Left lung (tissue), 10 donors: ENCODE measurements around the gene CHRND. TPM values are rescaled to one million over a fixed set of nuclear protein-coding genes. Genes with fewer than 3 reads are reported as not detected.

Experiments
- ATAC-seq: fragments of 200-7000 bp; cut with Tn5 transposase; one replicate; pipeline ENCODE4 v1.9.1; 2020; ENCODE audit warnings: moderate library complexity
- DNase-seq, 4 donors: peaks; one replicate each; pipeline ENCODE4 v3.0.0-alpha.2; 2013 to 2020
- H3K27ac ChIP-seq, 2 donors: fragments of 200-600 bp; sonication (generic) in 1 of 2; one replicate each; pipeline versions ENCODE4 v1.5.0 to v1.8.0; 2020 to 2021
- H3K27me3 ChIP-seq, 2 donors: fragments of 200-600 bp; sonication (generic) in 1 of 2; one replicate each; pipeline versions ENCODE4 v1.5.0 to v1.8.0; 2020 to 2021
- H3K36me3 ChIP-seq, 2 donors: fragments of 200-600 bp; sonication (generic) in 1 of 2; one replicate each; pipeline versions ENCODE4 v1.5.0 to v1.8.0; 2020 to 2021
- H3K4me1 ChIP-seq, 2 donors: fragments of 200-600 bp; one replicate each; pipeline ENCODE4 v1.8.0; 2021
- H3K4me3 ChIP-seq, 2 donors: fragments of 200-600 bp; sonication (generic) in 1 of 2; one replicate each; pipeline versions ENCODE4 v1.5.0 to v1.8.0; 2020 to 2021; ENCODE audit warnings: mild to moderate bottlenecking in 1 of 2
- H3K9me3 ChIP-seq, 2 donors: fragments of 200-600 bp; sonication (generic) in 1 of 2; one replicate each; pipeline versions ENCODE4 v1.5.0 to v1.8.0; 2020 to 2021
- intact Hi-C, 2 donors: fragments of 100-400 bp; cut with DNase I; formaldehyde crosslinking; loops; one replicate each; pipeline versions ENCODE4 v1.11.2 to v1.14.2; 2022
- polyA plus RNA-seq, 6 donors: library from polyadenylated mRNA; unstranded; fragments of 120-200 nt; gene quantifications; one replicate each; pipeline ENCODE4 v1.2.1, GENCODE V29; 2013; ENCODE audit not compliant: insufficient read length in 6 of 6
- total RNA-seq, 2 donors: library from RNA; stranded (reverse); fragmentation: NEBNext Ultra II Directional; extraction: Animal tissue kit (Norgen Biotek cat#: 25700); gene quantifications; one replicate each; pipeline ENCODE4 v1.2.1, GENCODE V29; 2021
- TF ChIP-seq, protein P1 (sequence below), 2 donors: fragments of 200-600 bp; sonication (generic) in 1 of 2; IDR thresholded peaks; one replicate each; pipeline versions ENCODE4 v1.5.0 to v1.8.0; 2021; ENCODE audit warnings: antibody characterized with exemption in 2 of 2
- donor health status: DM: no; HTN: yes; CAD: no.
- donor health status: DM: no; HTN: no; CAD: no.

CHRND gene
- total and polyA plus RNA-seq, 8 donors, result not detected

DNA sequence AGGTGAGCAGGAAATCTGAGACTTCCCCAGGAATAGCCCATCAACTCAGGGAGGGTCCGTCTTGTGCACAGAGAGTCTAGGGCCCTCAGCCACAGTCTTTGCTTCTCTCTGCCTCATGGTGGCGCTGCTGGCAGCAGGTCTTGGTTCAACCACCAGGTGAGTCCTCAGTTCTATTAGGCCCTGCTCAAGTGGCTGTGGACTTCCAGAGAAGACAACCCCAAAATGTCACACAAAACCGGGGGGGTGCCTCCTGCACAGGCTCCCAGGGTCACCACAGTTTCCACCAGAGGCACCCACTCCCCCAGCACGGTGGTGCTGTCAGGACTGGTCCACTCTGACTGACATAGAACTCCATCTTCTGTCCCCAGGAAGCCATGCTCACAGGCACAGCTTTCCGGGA, 11.1 kb downstream of the CHRND start:
- Histone ChIP-seq H3K36me3 (no peaks in the 10 kb centered on the region), H3K4me3 (no peak overlapping the region), H3K9me3 (peaks cover 0 to 6% of the 10 kb centered on the region in 2 donors), H3K4me1 (peaks cover 0 to 8% of the 10 kb centered on the region in 2 donors), H3K27ac (no peak overlapping the region), H3K27me3 (peaks cover 0 to 71% of the 10 kb centered on the region in 2 donors)
- TF ChIP-seq, protein P1, sequence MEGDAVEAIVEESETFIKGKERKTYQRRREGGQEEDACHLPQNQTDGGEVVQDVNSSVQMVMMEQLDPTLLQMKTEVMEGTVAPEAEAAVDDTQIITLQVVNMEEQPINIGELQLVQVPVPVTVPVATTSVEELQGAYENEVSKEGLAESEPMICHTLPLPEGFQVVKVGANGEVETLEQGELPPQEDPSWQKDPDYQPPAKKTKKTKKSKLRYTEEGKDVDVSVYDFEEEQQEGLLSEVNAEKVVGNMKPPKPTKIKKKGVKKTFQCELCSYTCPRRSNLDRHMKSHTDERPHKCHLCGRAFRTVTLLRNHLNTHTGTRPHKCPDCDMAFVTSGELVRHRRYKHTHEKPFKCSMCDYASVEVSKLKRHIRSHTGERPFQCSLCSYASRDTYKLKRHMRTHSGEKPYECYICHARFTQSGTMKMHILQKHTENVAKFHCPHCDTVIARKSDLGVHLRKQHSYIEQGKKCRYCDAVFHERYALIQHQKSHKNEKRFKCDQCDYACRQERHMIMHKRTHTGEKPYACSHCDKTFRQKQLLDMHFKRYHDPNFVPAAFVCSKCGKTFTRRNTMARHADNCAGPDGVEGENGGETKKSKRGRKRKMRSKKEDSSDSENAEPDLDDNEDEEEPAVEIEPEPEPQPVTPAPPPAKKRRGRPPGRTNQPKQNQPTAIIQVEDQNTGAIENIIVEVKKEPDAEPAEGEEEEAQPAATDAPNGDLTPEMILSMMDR (IDR thresholded peaks at IDR 0.05), result no peak
- intact Hi-C loops, result no loop called here
- peak; percentile 64 for ATAC-seq
- no peak for DNase-seq

DNA sequence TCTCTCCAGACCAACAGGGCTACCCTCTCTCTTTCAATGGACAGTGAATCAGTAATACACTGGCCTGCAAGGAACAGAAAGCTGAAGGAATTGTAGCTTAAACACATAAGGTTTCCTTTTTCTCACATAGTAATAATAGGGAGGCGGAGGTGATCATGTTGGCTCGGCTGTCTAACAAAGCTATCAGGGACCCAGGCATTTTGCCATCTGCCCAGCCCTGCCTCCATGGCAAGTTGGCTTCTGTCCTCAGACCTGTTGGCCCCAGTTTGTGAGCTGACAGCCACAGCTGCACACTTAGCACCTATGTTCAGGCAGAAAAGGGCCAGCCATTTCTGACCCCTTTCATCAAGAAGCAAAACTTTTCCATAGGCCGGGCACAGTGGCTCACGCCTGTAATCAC, 11.5 kb downstream of the CHRND start:
- Histone ChIP-seq H3K27ac (no peak overlapping the region), H3K4me1 (peaks cover 0 to 8% of the 10 kb centered on the region in 2 donors), H3K9me3 (peaks cover 0 to 6% of the 10 kb centered on the region in 2 donors), H3K36me3 (no peaks in the 10 kb centered on the region), H3K27me3 (peaks cover 0 to 71% of the 10 kb centered on the region in 2 donors), H3K4me3 (no peak overlapping the region)
- DNase-seq (no peak), ATAC-seq (no peak)
- TF ChIP-seq, protein P1 (IDR thresholded peaks at IDR 0.05), result no peak
- intact Hi-C loops, result no loop called here

DNA sequence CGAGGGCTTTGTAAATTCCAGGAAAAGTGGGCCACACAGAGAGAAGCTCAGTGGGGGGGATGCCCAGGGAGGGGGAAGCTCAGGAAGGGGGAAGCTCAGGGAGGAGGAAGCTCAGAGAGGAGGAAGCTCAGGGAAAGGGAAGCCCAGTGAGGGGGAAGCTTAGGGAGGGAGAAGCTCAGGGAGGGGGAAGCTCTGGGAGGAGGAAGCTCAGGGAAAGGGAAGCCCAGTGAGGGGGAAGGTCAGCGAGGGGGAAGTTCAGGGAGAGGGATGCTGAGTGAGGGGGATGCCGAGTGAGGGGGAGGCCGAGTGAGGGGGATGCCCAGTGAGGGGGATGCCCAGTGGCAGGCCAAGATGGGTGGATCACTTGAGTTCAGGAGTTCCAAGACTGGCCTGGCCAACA, 12.7 kb downstream of the CHRND start:
- Histone ChIP-seq H3K27me3 (peaks cover 0 to 67% of the 10 kb centered on the region in 2 donors), H3K4me3 (no peak overlapping the region), H3K4me1 (peaks cover 0 to 8% of the 10 kb centered on the region in 2 donors), H3K27ac (no peak overlapping the region), H3K36me3 (no peaks in the 10 kb centered on the region), H3K9me3 (peaks cover 0 to 6% of the 10 kb centered on the region in 2 donors)
- DNase-seq (peak in 1 of 4 donors; percentile 52), ATAC-seq (peak; percentile 43)
- intact Hi-C loops, result no loop called here
- TF ChIP-seq, protein P1 (IDR thresholded peaks at IDR 0.05), result no peak

DNA sequence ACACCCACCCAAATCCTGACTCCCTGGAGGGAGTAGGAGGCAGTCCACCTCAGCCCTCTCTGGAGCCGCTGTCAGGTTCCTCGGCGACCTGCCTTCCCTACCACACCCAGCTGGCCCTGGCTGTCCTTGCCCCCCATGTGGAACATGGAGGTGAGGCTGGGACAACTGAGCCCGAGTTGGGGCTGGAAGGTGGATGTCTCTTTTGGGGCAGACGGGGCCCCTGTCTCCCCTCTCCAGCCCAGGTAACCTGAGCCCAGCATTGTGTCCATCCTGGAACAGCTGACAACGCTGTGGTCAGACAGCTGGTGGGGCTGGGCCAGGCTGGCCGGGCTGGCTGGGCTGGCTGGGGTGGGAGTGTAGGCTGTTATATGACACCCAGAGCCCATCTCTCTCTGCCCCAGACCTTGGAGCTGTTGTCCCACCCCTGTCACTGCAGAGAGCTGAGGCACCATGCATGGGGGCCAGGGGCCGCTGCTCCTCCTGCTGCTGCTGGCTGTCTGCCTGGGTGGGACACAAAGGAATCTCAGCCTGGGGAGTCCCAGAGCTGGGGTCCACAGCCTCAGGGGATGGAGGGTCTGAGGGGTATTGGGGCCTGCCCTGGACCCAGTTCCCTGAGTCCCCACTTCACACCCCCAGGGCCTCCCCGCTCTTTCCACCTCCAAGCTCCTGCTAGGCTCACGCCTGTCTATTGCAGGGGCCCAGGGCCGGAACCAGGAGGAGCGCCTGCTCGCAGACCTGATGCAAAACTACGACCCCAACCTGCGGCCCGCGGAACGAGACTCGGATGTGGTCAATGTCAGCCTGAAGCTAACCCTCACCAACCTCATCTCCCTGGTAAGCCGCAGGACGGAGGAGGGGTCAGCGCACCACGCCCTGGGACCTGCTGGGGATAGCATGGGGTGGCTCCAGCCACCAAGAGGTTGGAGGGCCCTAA, 13.6 kb downstream of the CHRND start, which contains the start of gene CHRNG:
CHRNG (plus strand) TSS at position 395 of the 934 bp plus-strand sequence; CDS start at position 451, 56 bp downstream.
- intact Hi-C loops, result no loop called here
- Histone ChIP-seq H3K27ac (no peak within 1 kb of the TSS), H3K36me3 (no peaks in the 10 kb centered on the region), H3K4me1 (peaks cover 0 to 8% of the 10 kb centered on the region in 2 donors), H3K27me3 (peaks cover 0 to 58% of the 10 kb centered on the region in 2 donors), H3K9me3 (peaks cover 0 to 6% of the 10 kb centered on the region in 2 donors), H3K4me3 (no peak within 1 kb of the TSS)
- DNase-seq, result peak in 1 of 4 donors; percentile 69
- no peak for ATAC-seq
- TF ChIP-seq, protein P1 (IDR thresholded peaks at IDR 0.05), result no peak

DNA sequence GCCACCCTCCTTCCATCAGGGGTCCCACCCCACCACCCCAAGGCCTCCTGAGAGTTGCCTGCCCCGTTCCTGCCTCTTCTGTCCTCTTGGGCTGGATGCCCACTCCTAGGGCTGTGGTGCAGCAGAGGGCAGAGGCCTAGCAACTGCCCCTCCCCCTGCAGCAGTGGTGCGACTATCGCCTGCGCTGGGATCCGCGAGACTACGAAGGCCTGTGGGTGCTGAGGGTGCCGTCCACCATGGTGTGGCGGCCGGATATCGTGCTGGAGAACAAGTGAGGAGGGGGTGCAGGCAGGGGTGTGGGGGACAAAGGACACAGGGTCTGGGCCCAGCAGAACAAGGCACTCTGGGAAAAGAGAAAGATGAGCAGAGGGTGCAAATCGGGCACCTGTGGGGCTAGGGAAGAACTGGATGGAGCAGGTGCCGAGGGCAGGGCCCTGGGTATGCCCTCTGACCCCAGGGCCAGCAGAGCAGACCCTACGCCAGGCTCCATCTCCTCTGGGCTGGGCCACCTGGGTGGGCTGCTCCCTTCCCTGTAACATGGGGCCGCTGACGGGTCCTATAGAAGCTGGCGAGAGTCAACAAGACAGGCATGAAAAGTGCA, 14.6 kb downstream of the CHRND start:
- intact Hi-C loops, result no loop called here
- Histone ChIP-seq H3K36me3 (no peaks in the 10 kb centered on the region), H3K9me3 (peaks cover 0 to 6% of the 10 kb centered on the region in 2 donors), H3K4me3 (no peak overlapping the region), H3K27me3 (peaks cover 0 to 48% of the 10 kb centered on the region in 2 donors), H3K4me1 (peaks cover 0 to 11% of the 10 kb centered on the region in 2 donors), H3K27ac (no peak overlapping the region)
- ATAC-seq (no peak), DNase-seq (no peak)
- TF ChIP-seq, protein P1 (IDR thresholded peaks at IDR 0.05), result no peak
